K562 (cell line): Measurements from ENCODE around the gene CA6. TPM values are rescaled to one million over a fixed set of nuclear protein-coding genes. Genes with fewer than 3 reads are reported as not detected.

Source experiments
- ATAC-seq: fragments of 200-7000 bp; cut with Tn5 transposase; 3 replicates; pipeline ENCODE4 v1.9.1; 2020; ENCODE audit warnings: moderate library complexity
- BruUV-seq: library from RNA; stranded (reverse); fragments of 400-500 nt; replicated peaks from 2 replicates; lab custom pipeline; 2021; lab: Mats Ljungman, UMichigan
- CTCF ChIA-PET: fragments of 300-600 bp; formaldehyde crosslinking; extraction: SDS; loops from one replicate; lab custom pipeline; 2021; ENCODE audit warnings: low intra/inter-chr PET ratio; lab: Yijun Ruan, JAX
- POLR2A ChIA-PET: fragments of 300-600, 350-650 bp; sonication (Branson Sonifier 250); formaldehyde crosslinking; extraction: SDS; loops from one replicate; lab custom pipeline; 2021; ENCODE audit warnings: antibody characterized with exemption, inconsistent platforms; lab: Yijun Ruan, JAX
- DNase-seq, 4 experiments: peaks; one replicate each; pipeline versions ENCODE4 v3.0.0 to v3.0.0-alpha.2; 2011 to 2018; ENCODE audit warnings: low spot score in 3 of 4, mixed read lengths in 3 of 4; ENCODE audit errors: extremely low read depth in 1 of 4
- FAIRE-seq: peaks from 2 replicates; lab custom pipeline; 2011; peaks lifted over from hg19 to GRCh38; lab: Jason Lieb, UNC
- H2AFZ ChIP-seq: 2 replicates; pipeline ENCODE4 v1.6.0; 2011; ENCODE audit warnings: low read depth, low read length, control low read depth, inconsistent platforms
- H3K27ac ChIP-seq: fragments of 200-600 bp; 3 replicates; pipeline ENCODE4 v1.8.0; 2011; ENCODE audit warnings: low read depth, mild to moderate bottlenecking, control low read depth, inconsistent platforms, low read length, moderate library complexity, mixed read lengths; ENCODE audit errors: extremely low read depth
- H3K27me3 ChIP-seq, 2 experiments: fragments of 300-600 bp in 1 of 2; 2 replicates in 1 of 2; 3 replicates in 1 of 2; pipeline versions ENCODE4 v1.6.0 to v1.8.0; 2011; ENCODE audit warnings: inconsistent platforms in 2 of 2, low read length in 2 of 2, mild to moderate bottlenecking in 1 of 2, mixed read lengths in 1 of 2, moderate library complexity in 1 of 2; ENCODE audit not compliant: control insufficient read depth in 2 of 2, insufficient read depth in 2 of 2
- H3K36me3 ChIP-seq: fragments of 300-600 bp; 3 replicates; pipeline ENCODE4 v1.8.0; 2011; ENCODE audit warnings: mild to moderate bottlenecking, low read length, inconsistent platforms; ENCODE audit not compliant: control insufficient read depth, insufficient read depth
- H3K4me1 ChIP-seq, 2 experiments: fragments of 200-600 bp in 1 of 2; replicated peaks in 1 of 2; 2 replicates in 1 of 2; 3 replicates in 1 of 2; pipeline versions ENCODE4 v1.5.1 to v1.8.0; 2011; ENCODE audit warnings: inconsistent platforms in 2 of 2, low read length in 2 of 2, mild to moderate bottlenecking in 1 of 2, mixed read lengths in 1 of 2, moderate library complexity in 1 of 2; ENCODE audit not compliant: control insufficient read depth in 2 of 2, insufficient read depth in 2 of 2
- H3K4me2 ChIP-seq: 2 replicates; pipeline ENCODE4 v1.6.1; 2011; ENCODE audit warnings: low read length, control low read depth, inconsistent platforms, mixed read lengths; ENCODE audit not compliant: insufficient read depth
- H3K4me3 ChIP-seq: fragments of 200-600 bp; sonication (generic), shearing (Covaris generic); 2 replicates; pipeline ENCODE4 v1.5.1; 2016; ENCODE audit warnings: control low read depth, inconsistent platforms
- H3K79me2 ChIP-seq: fragments of 200-600 bp; 3 replicates; pipeline ENCODE4 v1.8.0; 2011; ENCODE audit warnings: low read length, inconsistent platforms; ENCODE audit not compliant: control insufficient read depth, insufficient read depth
- H3K9ac ChIP-seq, 2 experiments: 2 replicates each; pipeline versions ENCODE4 v1.6.0 to v1.6.1; 2011; ENCODE audit warnings: low read depth in 2 of 2, low read length in 2 of 2, control low read depth in 1 of 2, inconsistent platforms in 1 of 2, mild to moderate bottlenecking in 1 of 2, mixed read lengths in 1 of 2; ENCODE audit not compliant: insufficient read depth in 1 of 2
- H3K9me1 ChIP-seq: one replicate; pipeline ENCODE4 v1.6.0; 2011; ENCODE audit warnings: inconsistent platforms, mild to moderate bottlenecking, low read length, moderate library complexity; ENCODE audit not compliant: control insufficient read depth, insufficient read depth
- H3K9me3 ChIP-seq: replicated peaks from 2 replicates; pipeline ENCODE4 v1.5.1; 2011; ENCODE audit warnings: low read depth, low read length, inconsistent platforms; ENCODE audit not compliant: control insufficient read depth, insufficient read depth
- H4K20me1 ChIP-seq: replicated peaks from 2 replicates; pipeline ENCODE4 v1.6.1; 2011; ENCODE audit warnings: low read length, inconsistent platforms, mixed read lengths; ENCODE audit not compliant: control insufficient read depth, insufficient read depth
- CHAMP1 ChIP-seq: fragments of 450-650 bp; IDR thresholded peaks from 2 replicates; pipeline ENCODE4 v1.6.1; 2016; ENCODE audit warnings: mild to moderate bottlenecking
- ESRRA ChIP-seq: fragments of 450-650 bp; IDR thresholded peaks from 2 replicates; pipeline ENCODE4 v1.6.1; 2014; ENCODE audit warnings: low read depth, mild to moderate bottlenecking, moderate library complexity, borderline replicate concordance
- ZNF12 ChIP-seq: sonication (generic); formaldehyde crosslinking; IDR thresholded peaks from 2 replicates; pipeline ENCODE4 v1.4.0; 2020; ENCODE audit warnings: mild to moderate bottlenecking, missing genetic modification reagents
- ZNF146 ChIP-seq: IDR thresholded peaks from one replicate; pipeline ENCODE4 v1.6.1; 2018; ENCODE audit warnings: missing compliant biosample characterization; ENCODE audit not compliant: unreplicated experiment
- ZNF449 ChIP-seq: fragments of 250-450 bp; sonication (Bioruptor Pico); IDR thresholded peaks from 2 replicates; pipeline ENCODE4 v1.8.0; 2022; ENCODE audit warnings: moderate library complexity, mild to moderate bottlenecking, inconsistent platforms
- ZNF77 ChIP-seq: fragments of 250-450 bp; sonication (Bioruptor Pico); IDR thresholded peaks from 2 replicates; pipeline ENCODE4 v1.5.0; 2020
- WGBS: fragments of 100-300 bp; shearing (Covaris generic); methylation state at CpG from one replicate; pipeline ENCODE4 v1.1.6; 2016; ENCODE audit warnings: low coverage, mixed read lengths; ENCODE audit not compliant: insufficient coverage; ENCODE audit errors: missing lambda C conversion rate; 5-methylcytosine and 5-hydroxymethylcytosine counted together
- in situ Hi-C: fragments of 300-500 bp; cut with MboI; formaldehyde crosslinking; loops from 4 replicates; pipeline ENCODE4 v1.15.0; 2018; ENCODE audit warnings: inconsistent platforms, mixed read lengths
- intact Hi-C: fragments of 100-400 bp; cut with micrococcal nuclease; formaldehyde crosslinking; loops from 2 replicates; pipeline ENCODE4 v1.14.2; 2022
- polyA plus RNA-seq, 8 experiments: library from polyadenylated mRNA; depleted of rRNA in 4 of 8; stranded (reverse) in 5 of 8; unstranded in 3 of 8; fragments of >200 nt; fragmentation: Nextera tagmentation in 2 of 8; fragmentation: Illumina TruSeq in 1 of 8; extraction: Ambion mirVana in 2 of 8; extraction: Trizol in 1 of 8; gene quantifications; 2 replicates each; pipeline versions ENCODE4 v1.2.1 to v1.2.3, GENCODE V29; 2011 to 2014; ENCODE audit warnings: inconsistent platforms in 1 of 8, missing spikeins in 1 of 8
- total RNA-seq, 7 experiments: library from RNA; depleted of rRNA in 6 of 7; stranded (reverse); fragments of >200 nt in 6 of 7; fragmentation: Illumina TruSeq in 2 of 7; extraction: Trizol in 2 of 7; gene quantifications; 2 replicates each; pipeline versions ENCODE4 v1.2.1 to v1.2.3, GENCODE V29; 2011 to 2021; ENCODE audit warnings: low replicate concordance in 1 of 7
- TF ChIP-seq, protein P1 (sequence below), 2 experiments: fragments of 450-650 bp in 1 of 2; sonication (generic) in 1 of 2; formaldehyde crosslinking; conservative IDR thresholded peaks; 2 replicates each; pipeline versions ENCODE4 v1.4.0 to v1.8.1; 2020 to 2022; ENCODE audit warnings: mild to moderate bottlenecking in 1 of 2, missing genetic modification reagents in 1 of 2
- TF ChIP-seq, protein P2 (sequence below), 2 experiments: fragments of 450-650 bp; formaldehyde crosslinking in 1 of 2; IDR thresholded peaks; 2 replicates each; pipeline versions ENCODE4 v1.4.0 to v1.6.1; 2014 to 2020; ENCODE audit warnings: mild to moderate bottlenecking in 2 of 2, borderline replicate concordance in 1 of 2, low read depth in 1 of 2

Gene CA6
- total and polyA plus RNA-seq, 9 of the 15 experiments (the other 6 are each of a cell fraction or from before 2014, with no cell fraction given), result not detected

DNA sequence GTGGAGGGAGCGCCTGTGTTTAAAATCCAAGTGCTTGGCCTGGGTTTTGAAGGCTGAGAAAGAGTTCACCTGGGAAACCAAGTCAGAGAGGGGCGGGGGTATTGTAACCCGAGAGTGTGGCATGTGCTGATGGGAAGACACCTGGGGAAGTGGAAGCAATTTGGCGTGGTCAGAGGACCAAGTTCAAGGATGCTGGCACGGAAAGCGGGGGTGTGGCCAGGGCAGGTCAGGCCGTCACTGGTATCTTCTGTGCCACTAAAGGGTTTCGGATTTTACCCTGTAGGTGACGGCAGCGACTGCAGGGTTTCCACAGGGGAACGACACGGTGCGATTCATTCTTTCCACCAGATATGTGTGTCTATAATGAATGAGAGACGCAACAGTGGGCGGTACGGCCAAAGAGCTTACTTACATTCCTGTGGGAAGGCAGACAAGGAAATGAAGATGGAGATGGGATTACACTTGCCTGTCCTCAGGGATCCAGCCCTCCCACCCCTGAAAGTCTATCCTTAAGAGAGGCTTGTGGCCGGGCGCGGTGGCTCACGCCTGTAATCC lies 31.3 kb downstream of the CA6 start:
- POLR2A ChIA-PET, result no interaction called here
- CTCF ChIA-PET, result no interaction called here
- intact Hi-C loops (no loop called here), in situ Hi-C loops (no loop called here)
- no peaks in the 10 kb centered on the region for H3K36me3 ChIP-seq
- no peak overlapping the region for H3K4me3 ChIP-seq
- H3K27me3 ChIP-seq, result peaks cover 41 to 61% of the 10 kb centered on the region in 2 experiments
- H3K4me2 ChIP-seq, result no peak overlapping the region
- no peak for FAIRE-seq
- no peak overlapping the region for H2AFZ ChIP-seq
- DNase-seq, result no peak
- no peak overlapping the region for H3K27ac ChIP-seq
- no peaks in the 10 kb centered on the region for H3K4me1 ChIP-seq
- H3K9ac ChIP-seq, result no peak overlapping the region
- 8% methylated on average over 20 of the region's 20 CpGs for WGBS
- H3K9me3 ChIP-seq, result no peaks in the 10 kb centered on the region; the same call in 1 of the 2 replicates
- H3K9me1 ChIP-seq, result no peaks in the 10 kb centered on the region
- ATAC-seq, result no peak
- no peaks in the 10 kb centered on the region for H4K20me1 ChIP-seq
- no peaks in the 10 kb centered on the region for H3K79me2 ChIP-seq
- BruUV-seq, result no TSS peak
- TF ChIP-seq, protein P1, sequence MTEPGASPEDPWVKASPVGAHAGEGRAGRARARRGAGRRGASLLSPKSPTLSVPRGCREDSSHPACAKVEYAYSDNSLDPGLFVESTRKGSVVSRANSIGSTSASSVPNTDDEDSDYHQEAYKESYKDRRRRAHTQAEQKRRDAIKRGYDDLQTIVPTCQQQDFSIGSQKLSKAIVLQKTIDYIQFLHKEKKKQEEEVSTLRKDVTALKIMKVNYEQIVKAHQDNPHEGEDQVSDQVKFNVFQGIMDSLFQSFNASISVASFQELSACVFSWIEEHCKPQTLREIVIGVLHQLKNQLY (CRISPR knock-in tag; conservative IDR thresholded peaks at IDR 0.05), result no peak
- TF ChIP-seq ZNF77 (no peak), ZNF12 (CRISPR knock-in tag) (no peak), ZNF449 (no peak), CHAMP1 (no peak), ZNF146 (CRISPR knock-in tag) (no peak), ESRRA (no peak)
- TF ChIP-seq, protein P2, sequence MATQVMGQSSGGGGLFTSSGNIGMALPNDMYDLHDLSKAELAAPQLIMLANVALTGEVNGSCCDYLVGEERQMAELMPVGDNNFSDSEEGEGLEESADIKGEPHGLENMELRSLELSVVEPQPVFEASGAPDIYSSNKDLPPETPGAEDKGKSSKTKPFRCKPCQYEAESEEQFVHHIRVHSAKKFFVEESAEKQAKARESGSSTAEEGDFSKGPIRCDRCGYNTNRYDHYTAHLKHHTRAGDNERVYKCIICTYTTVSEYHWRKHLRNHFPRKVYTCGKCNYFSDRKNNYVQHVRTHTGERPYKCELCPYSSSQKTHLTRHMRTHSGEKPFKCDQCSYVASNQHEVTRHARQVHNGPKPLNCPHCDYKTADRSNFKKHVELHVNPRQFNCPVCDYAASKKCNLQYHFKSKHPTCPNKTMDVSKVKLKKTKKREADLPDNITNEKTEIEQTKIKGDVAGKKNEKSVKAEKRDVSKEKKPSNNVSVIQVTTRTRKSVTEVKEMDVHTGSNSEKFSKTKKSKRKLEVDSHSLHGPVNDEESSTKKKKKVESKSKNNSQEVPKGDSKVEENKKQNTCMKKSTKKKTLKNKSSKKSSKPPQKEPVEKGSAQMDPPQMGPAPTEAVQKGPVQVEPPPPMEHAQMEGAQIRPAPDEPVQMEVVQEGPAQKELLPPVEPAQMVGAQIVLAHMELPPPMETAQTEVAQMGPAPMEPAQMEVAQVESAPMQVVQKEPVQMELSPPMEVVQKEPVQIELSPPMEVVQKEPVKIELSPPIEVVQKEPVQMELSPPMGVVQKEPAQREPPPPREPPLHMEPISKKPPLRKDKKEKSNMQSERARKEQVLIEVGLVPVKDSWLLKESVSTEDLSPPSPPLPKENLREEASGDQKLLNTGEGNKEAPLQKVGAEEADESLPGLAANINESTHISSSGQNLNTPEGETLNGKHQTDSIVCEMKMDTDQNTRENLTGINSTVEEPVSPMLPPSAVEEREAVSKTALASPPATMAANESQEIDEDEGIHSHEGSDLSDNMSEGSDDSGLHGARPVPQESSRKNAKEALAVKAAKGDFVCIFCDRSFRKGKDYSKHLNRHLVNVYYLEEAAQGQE (IDR thresholded peaks at IDR 0.05; ENCODE audit: borderline replicate concordance), result no peak
- TF ChIP-seq, protein P2 (CRISPR knock-in tag; IDR thresholded peaks at IDR 0.05; ENCODE audit: low read depth), result no peak
